Gastrocnemius medialis (tissue), 4 donors: Measurements from ENCODE around the gene GNAO1. TPM values are rescaled to one million over a fixed set of nuclear protein-coding genes. Genes with fewer than 3 reads are reported as not detected.

Source experiments
- ATAC-seq, 2 donors: fragments of 150-250 bp; one replicate each; pipeline ENCODE4 v1.9.1; 2016
- DNase-seq, 2 donors: peaks; one replicate each; pipeline ENCODE4 v3.0.0-alpha.2; 2019
- H3K27ac ChIP-seq, 4 donors: fragments of 200-600 bp; sonication (generic); 1 replicate in 1 of 4; 2 replicates in 3 of 4; pipeline ENCODE4 v1.5.1; 2016 to 2018; ENCODE audit warnings: mild to moderate bottlenecking in 2 of 4, moderate library complexity in 1 of 4
- H3K27me3 ChIP-seq, 3 donors: fragments of 200-600 bp; sonication (generic) in 2 of 3; 1 replicate in 1 of 3; 2 replicates in 2 of 3; pipeline versions ENCODE4 v1.5.1 to v1.6.0; 2016 to 2019; ENCODE audit warnings: mild to moderate bottlenecking in 1 of 3, moderate library complexity in 1 of 3
- H3K36me3 ChIP-seq, 2 donors: fragments of 200-600 bp; sonication (generic) in 1 of 2; one replicate each; pipeline ENCODE4 v1.5.1; 2017 to 2018
- H3K4me1 ChIP-seq, 2 donors: fragments of 200-600 bp; sonication (generic) in 1 of 2; one replicate each; pipeline ENCODE4 v1.5.1; 2016 to 2017; ENCODE audit warnings: mild to moderate bottlenecking in 2 of 2
- H3K4me3 ChIP-seq, 4 donors: fragments of 200-600 bp; sonication (generic) in 3 of 4; 1 replicate in 1 of 4; 2 replicates in 3 of 4; pipeline ENCODE4 v1.5.1; 2016 to 2019; ENCODE audit warnings: mild to moderate bottlenecking in 2 of 4
- H3K9me3 ChIP-seq, 3 donors: fragments of 200-600 bp; sonication (generic) in 2 of 3; 1 replicate in 1 of 3; 2 replicates in 2 of 3; pipeline ENCODE4 v1.5.1; 2016 to 2019
- CTCF ChIP-seq, 5 experiments: fragments of 450-650 bp in 3 of 5; fragments of 200-600 bp in 2 of 5; sonication (generic) in 2 of 5; IDR thresholded peaks in 4 of 5; conservative IDR thresholded peaks in 1 of 5; 1 replicate in 4 of 5; 2 replicates in 1 of 5; pipeline ENCODE4 v1.5.1; 2016 to 2019; ENCODE audit warnings: antibody characterized with exemption in 5 of 5, mild to moderate bottlenecking in 3 of 5, moderate library complexity in 3 of 5
- POLR2A ChIP-seq, 2 donors: fragments of 450-650 bp; IDR thresholded peaks; one replicate each; pipeline ENCODE4 v1.6.1; 2017; ENCODE audit warnings: antibody characterized with exemption in 2 of 2, mild to moderate bottlenecking in 2 of 2, moderate library complexity in 2 of 2
- in situ Hi-C, 4 donors: fragments of 200-750 bp; cut with MboI; loops; one replicate each; pipeline versions ENCODE4 v1.15.0 to v1.8.0; 2017; ENCODE audit warnings: low sequenced_read_pairs in 4 of 4
- intact Hi-C: fragments of 100-400 bp; cut with DNase I; formaldehyde crosslinking; loops from one replicate; pipeline ENCODE4 v1.15.1; 2023; ENCODE audit warnings: low total_unique reads
- total RNA-seq, 4 donors: library from RNA; depleted of rRNA; stranded (reverse); fragments of >200 nt; gene quantifications; one replicate each; pipeline versions ENCODE4 v1.1.0 to v1.2.3, GENCODE V29; 2016

GNAO1 gene
- total RNA-seq, 4 donors from 2014 or later, result 0.25 to 2.0 (median 0.79) TPM

- intact Hi-C loops, result no loop called here
- H3K27ac ChIP-seq, result no peak overlapping the region
These were observed 46.9 kb downstream of the GNAO1 start for GRCh38 chr16:56238188-56238587.

GRCh38 chr16:56241596-56241995, 50.3 kb downstream of the GNAO1 start:
- in situ Hi-C loops (no loop called here), intact Hi-C loops (no loop called here)
- no peak for ATAC-seq
- H3K9me3 ChIP-seq, result no peaks in the 10 kb centered on the region
- TF ChIP-seq CTCF (IDR thresholded peaks at IDR 0.05 in 4 of 5, conservative IDR thresholded peaks at IDR 0.05 in 1 of 5), result no peak
- no peak for TF ChIP-seq POLR2A (IDR thresholded peaks at IDR 0.05)
- no peak for DNase-seq
- H3K4me3 ChIP-seq, result no peak overlapping the region
- H3K36me3 ChIP-seq, result no peaks in the 10 kb centered on the region
- no peak overlapping the region for H3K27ac ChIP-seq
- H3K27me3 ChIP-seq, result no peaks in the 10 kb centered on the region
- peaks cover 0 to 7% of the 10 kb centered on the region in 2 donors for H3K4me1 ChIP-seq

More at GRCh38 chr16:56238188-56238587, 46.9 kb downstream of the GNAO1 start:
- Histone ChIP-seq H3K4me1 (no peaks in the 10 kb centered on the region), H3K9me3 (no peaks in the 10 kb centered on the region), H3K27me3 (no peaks in the 10 kb centered on the region), H3K36me3 (no peaks in the 10 kb centered on the region), H3K4me3 (no peak overlapping the region)
- TF ChIP-seq POLR2A (IDR thresholded peaks at IDR 0.05) (no peak), CTCF (IDR thresholded peaks at IDR 0.05 in 4 of 5, conservative IDR thresholded peaks at IDR 0.05 in 1 of 5) (no peak)
- ATAC-seq (no peak), DNase-seq (no peak)
- in situ Hi-C loops, result no loop called here

GRCh38 chr16:56242740-56243139, 51.5 kb downstream of the GNAO1 start:
- no peaks in the 10 kb centered on the region for H3K36me3 ChIP-seq
- DNase-seq (no peak), ATAC-seq (no peak)
- peaks cover 0 to 7% of the 10 kb centered on the region in 2 donors for H3K4me1 ChIP-seq
- H3K27ac ChIP-seq, result no peak overlapping the region
- H3K9me3 ChIP-seq, result no peaks in the 10 kb centered on the region
- H3K4me3 ChIP-seq, result no peak overlapping the region
- in situ Hi-C loops, result no loop called here
- H3K27me3 ChIP-seq, result no peaks in the 10 kb centered on the region
- intact Hi-C loops, result no loop called here
- no peak for TF ChIP-seq CTCF (IDR thresholded peaks at IDR 0.05 in 4 of 5, conservative IDR thresholded peaks at IDR 0.05 in 1 of 5)
- no peak for TF ChIP-seq POLR2A (IDR thresholded peaks at IDR 0.05)

GRCh38 chr16:56244612-56245011, 53.3 kb downstream of the GNAO1 start:
- Histone ChIP-seq H3K27ac (no peak overlapping the region), H3K9me3 (no peaks in the 10 kb centered on the region), H3K4me1 (peaks cover 0 to 7% of the 10 kb centered on the region in 2 donors), H3K36me3 (no peaks in the 10 kb centered on the region), H3K4me3 (no peak overlapping the region), H3K27me3 (no peaks in the 10 kb centered on the region)
- ATAC-seq (no peak), DNase-seq (no peak)
- TF ChIP-seq CTCF (IDR thresholded peaks at IDR 0.05 in 4 of 5, conservative IDR thresholded peaks at IDR 0.05 in 1 of 5) (no peak), POLR2A (IDR thresholded peaks at IDR 0.05) (no peak)
- in situ Hi-C loops (no loop called here), intact Hi-C loops (no loop called here)

GRCh38 chr16:56245197-56245596, 53.9 kb downstream of the GNAO1 start:
- H3K27ac ChIP-seq, result peak overlapping the region in 2 of 4 donors; percentile 24 to 38
- TF ChIP-seq CTCF (IDR thresholded peaks at IDR 0.05 in 4 of 5, conservative IDR thresholded peaks at IDR 0.05 in 1 of 5), result no peak
- no peak for TF ChIP-seq POLR2A (IDR thresholded peaks at IDR 0.05)
- ATAC-seq (no peak), DNase-seq (no peak)
- H3K36me3 ChIP-seq, result no peaks in the 10 kb centered on the region
- no peaks in the 10 kb centered on the region for H3K27me3 ChIP-seq
- no peak overlapping the region for H3K4me3 ChIP-seq
- H3K9me3 ChIP-seq, result no peaks in the 10 kb centered on the region
- H3K4me1 ChIP-seq, result peaks cover 0 to 7% of the 10 kb centered on the region in 2 donors
- intact Hi-C loops, result no loop called here
- in situ Hi-C loops, result no loop called here
